ENCODE data around the gene TTC34. TPM values are rescaled to one million over a fixed set of nuclear protein-coding genes. Genes with fewer than 3 reads are reported as not detected.

Gene TTC34
- total RNA-seq, 1 donor from 2014 or later, result under 0.01 TPM

DNA sequence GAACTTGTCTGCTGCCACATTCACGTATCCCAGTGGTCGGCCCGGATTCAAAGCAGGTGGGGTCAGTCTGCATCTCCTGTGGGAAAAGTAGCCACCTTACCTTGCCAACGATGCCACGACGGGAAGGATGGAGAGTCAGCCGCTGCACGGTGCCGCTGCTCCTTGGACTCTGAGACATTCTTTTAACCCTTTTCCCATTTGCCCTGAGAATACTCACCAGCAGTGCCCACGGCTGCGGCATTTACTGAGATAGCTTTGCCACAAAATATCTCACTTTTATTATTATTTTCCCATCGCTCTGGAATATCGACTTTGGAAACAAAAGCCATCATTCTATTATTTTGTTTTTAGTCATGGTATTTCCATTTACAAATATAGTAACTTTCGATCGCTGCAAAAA lies 15.3 kb upstream of the TTC34 start:
- Histone ChIP-seq H3K36me3 (ENCODE audit: control insufficient read depth, insufficient read depth, low read length) (no peaks in the 10 kb centered on the region), H3K4me3 (ENCODE audit: low read depth, low read length) (no peak overlapping the region), H3K27me3 (ENCODE audit: control insufficient read depth, insufficient read depth, low read length) (no peaks in the 10 kb centered on the region)
- TF ChIP-seq, protein P1, sequence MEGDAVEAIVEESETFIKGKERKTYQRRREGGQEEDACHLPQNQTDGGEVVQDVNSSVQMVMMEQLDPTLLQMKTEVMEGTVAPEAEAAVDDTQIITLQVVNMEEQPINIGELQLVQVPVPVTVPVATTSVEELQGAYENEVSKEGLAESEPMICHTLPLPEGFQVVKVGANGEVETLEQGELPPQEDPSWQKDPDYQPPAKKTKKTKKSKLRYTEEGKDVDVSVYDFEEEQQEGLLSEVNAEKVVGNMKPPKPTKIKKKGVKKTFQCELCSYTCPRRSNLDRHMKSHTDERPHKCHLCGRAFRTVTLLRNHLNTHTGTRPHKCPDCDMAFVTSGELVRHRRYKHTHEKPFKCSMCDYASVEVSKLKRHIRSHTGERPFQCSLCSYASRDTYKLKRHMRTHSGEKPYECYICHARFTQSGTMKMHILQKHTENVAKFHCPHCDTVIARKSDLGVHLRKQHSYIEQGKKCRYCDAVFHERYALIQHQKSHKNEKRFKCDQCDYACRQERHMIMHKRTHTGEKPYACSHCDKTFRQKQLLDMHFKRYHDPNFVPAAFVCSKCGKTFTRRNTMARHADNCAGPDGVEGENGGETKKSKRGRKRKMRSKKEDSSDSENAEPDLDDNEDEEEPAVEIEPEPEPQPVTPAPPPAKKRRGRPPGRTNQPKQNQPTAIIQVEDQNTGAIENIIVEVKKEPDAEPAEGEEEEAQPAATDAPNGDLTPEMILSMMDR (IDR thresholded peaks at IDR 0.05; ENCODE audit: insufficient read depth, low read length, severe bottlenecking), result no peak
- DNase-seq (ENCODE audit: low read depth) (no peak), FAIRE-seq (no peak)

DNA sequence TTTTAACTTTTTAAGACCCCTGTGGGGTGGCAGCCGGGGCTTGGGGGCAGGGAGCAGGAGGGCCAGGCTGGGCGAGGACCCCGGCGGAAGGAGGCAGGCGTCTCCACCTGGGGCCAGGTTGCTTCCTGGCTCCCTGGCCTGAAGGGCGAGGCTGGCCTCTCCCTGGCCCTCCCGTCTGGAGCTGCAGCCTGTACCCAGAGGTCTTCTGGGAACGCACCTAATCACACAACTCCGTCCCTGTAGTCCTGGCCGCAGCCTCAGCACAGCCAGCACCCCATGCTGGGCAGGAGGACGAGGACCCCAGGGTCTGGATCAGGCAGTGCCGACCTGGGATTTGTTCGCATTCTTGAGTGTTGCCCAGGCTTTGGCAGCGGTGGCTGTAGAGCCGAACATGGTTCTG lies 14.1 kb upstream of the TTC34 start:
- H3K4me3 ChIP-seq (ENCODE audit: low read depth, low read length), result no peak overlapping the region
- DNase-seq (ENCODE audit: low read depth) (no peak), FAIRE-seq (no peak)
- no peaks in the 10 kb centered on the region for H3K27me3 ChIP-seq (ENCODE audit: control insufficient read depth, insufficient read depth, low read length)
- TF ChIP-seq, protein P1 (IDR thresholded peaks at IDR 0.05; ENCODE audit: insufficient read depth, low read length, severe bottlenecking), result no peak
- no peaks in the 10 kb centered on the region for H3K36me3 ChIP-seq (ENCODE audit: control insufficient read depth, insufficient read depth, low read length)

DNA sequence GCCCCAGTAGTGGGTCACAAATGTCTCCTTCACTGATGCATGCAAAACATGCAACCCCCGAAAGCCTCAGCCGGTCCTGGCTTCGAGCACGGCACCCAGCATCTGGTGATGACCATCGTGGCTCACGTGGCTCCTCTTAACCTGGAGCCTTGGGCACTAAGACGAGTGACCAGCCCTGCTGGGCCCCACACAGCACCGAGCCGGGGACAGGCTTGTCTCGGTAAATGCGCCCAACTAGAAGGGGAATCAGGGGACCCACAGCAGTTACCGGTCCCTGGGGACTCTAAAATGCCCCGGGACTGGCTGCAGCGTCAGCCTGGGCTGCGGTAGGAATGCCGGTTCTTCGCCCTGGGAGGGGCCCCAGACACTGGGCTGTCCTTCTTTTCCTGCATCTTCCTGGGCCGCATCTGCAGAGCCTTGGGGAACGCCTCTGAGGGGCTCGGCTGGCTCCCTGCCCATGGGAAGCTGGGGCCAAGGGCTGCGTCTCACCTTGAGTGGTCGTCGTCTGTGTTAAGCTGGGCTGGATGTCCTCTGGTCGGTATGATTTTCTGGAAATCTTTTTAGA lies 13.1 kb upstream of the TTC34 start:
- H3K27me3 ChIP-seq (ENCODE audit: control insufficient read depth, insufficient read depth, low read length), result no peaks in the 10 kb centered on the region
- no peak for FAIRE-seq
- H3K4me3 ChIP-seq (ENCODE audit: low read depth, low read length), result no peak overlapping the region
- TF ChIP-seq, protein P1 (IDR thresholded peaks at IDR 0.05; ENCODE audit: insufficient read depth, low read length, severe bottlenecking), result no peak
- DNase-seq (ENCODE audit: low read depth), result no peak
- no peaks in the 10 kb centered on the region for H3K36me3 ChIP-seq (ENCODE audit: control insufficient read depth, insufficient read depth, low read length)

DNA sequence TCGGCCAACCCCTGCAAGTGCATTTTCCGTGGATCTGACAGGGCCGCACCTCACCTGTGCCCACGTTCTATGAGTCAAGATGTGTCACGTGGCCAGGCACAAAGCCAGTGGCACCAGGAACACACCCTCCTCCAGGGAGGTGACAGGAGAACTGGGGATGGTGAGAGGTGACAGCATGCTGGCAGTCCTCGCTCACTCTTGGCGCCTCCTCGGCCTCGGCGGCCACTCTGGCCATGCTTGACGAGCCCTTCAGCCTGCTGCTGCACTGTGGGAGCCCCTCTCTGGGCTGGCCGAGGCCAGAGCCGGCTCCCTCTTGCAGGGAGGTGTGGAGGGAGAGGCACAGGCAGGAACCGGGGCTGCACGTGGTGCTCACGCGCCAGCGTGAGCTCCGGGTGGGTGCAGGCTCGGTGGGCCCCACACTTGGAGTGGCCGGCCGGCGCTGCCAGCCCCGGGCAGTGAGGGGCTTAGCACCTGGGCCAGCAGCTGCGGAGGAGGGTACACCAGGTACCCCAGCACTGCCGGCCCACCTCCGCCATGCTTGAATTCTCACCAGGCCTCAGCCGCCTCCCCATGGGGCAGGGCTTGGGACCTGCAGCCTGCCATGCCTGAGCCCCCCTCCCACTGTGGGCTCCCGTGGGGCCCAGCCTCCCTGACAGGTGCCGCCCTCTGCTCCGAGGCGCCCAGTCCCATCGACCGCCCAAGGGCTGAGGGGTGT lies 11.6 kb upstream of the TTC34 start:
- FAIRE-seq (no peak), DNase-seq (ENCODE audit: low read depth) (no peak)
- Histone ChIP-seq H3K36me3 (ENCODE audit: control insufficient read depth, insufficient read depth, low read length) (no peaks in the 10 kb centered on the region), H3K4me3 (ENCODE audit: low read depth, low read length) (no peak overlapping the region), H3K27me3 (ENCODE audit: control insufficient read depth, insufficient read depth, low read length) (no peaks in the 10 kb centered on the region)
- TF ChIP-seq, protein P1 (IDR thresholded peaks at IDR 0.05; ENCODE audit: insufficient read depth, low read length, severe bottlenecking), result no peak

DNA sequence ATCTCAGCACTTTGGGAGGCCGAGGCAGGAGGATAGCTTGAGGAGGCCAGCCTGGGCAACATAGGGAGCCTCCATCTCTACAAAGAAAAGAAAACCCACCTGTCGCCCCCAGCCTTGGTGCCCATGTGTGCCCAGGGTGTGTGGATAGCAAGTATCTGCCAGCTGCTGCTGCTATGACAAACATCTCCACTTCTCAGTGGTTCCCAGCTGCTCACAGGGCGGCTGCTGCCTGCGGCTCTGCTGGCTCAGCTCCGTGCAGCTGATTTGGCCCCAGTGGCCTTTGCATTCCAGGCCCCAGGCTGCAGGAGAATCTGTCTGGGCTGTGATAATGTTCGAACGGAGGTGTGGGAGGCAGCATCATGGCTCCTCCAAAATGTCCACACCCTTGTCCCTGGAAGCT lies 10.6 kb upstream of the TTC34 start:
- Histone ChIP-seq H3K27me3 (ENCODE audit: control insufficient read depth, insufficient read depth, low read length) (no peaks in the 10 kb centered on the region), H3K36me3 (ENCODE audit: control insufficient read depth, insufficient read depth, low read length) (no peaks in the 10 kb centered on the region), H3K4me3 (ENCODE audit: low read depth, low read length) (no peak overlapping the region)
- TF ChIP-seq, protein P1 (IDR thresholded peaks at IDR 0.05; ENCODE audit: insufficient read depth, low read length, severe bottlenecking), result no peak
- DNase-seq (ENCODE audit: low read depth) (no peak), FAIRE-seq (no peak)

DNA sequence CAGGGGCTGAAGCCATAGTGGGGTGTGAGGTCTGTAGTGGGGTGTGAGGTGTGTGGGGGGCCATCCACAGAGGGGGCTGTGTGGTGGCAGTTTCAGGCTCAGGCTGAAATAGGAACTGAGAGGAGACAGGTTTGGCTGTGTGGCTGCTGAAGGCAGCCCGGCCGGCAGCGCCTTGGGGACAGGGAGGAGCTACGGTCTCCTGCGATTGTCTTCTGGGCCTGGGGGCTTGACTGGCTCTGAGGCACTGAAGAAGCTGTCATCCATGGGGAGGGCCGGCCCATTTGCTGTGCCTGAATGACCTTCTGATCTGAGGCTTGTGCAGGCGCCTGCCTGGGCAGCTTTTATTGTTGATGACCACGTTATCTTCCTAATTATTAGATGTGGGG lies 10.0 kb upstream of the TTC34 start:
- TF ChIP-seq, protein P1 (IDR thresholded peaks at IDR 0.05; ENCODE audit: insufficient read depth, low read length, severe bottlenecking), result no peak
- Histone ChIP-seq H3K4me3 (ENCODE audit: low read depth, low read length) (no peak overlapping the region), H3K36me3 (ENCODE audit: control insufficient read depth, insufficient read depth, low read length) (no peaks in the 10 kb centered on the region), H3K27me3 (ENCODE audit: control insufficient read depth, insufficient read depth, low read length) (no peaks in the 10 kb centered on the region)
- FAIRE-seq, result no peak
- no peak for DNase-seq (ENCODE audit: low read depth)

Data from bronchial epithelial cell (primary cell).